ENCODE results near the gene PLEKHO2. TPM values are rescaled to one million over a fixed set of nuclear protein-coding genes. Genes with fewer than 3 reads are reported as not detected.

The PLEKHO2 gene, protein sequence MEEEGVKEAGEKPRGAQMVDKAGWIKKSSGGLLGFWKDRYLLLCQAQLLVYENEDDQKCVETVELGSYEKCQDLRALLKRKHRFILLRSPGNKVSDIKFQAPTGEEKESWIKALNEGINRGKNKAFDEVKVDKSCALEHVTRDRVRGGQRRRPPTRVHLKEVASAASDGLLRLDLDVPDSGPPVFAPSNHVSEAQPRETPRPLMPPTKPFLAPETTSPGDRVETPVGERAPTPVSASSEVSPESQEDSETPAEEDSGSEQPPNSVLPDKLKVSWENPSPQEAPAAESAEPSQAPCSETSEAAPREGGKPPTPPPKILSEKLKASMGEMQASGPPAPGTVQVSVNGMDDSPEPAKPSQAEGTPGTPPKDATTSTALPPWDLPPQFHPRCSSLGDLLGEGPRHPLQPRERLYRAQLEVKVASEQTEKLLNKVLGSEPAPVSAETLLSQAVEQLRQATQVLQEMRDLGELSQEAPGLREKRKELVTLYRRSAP
- total RNA-seq (2022; extraction: Qiagen RNA extraction), result 5.3 to 6.2 TPM (median 5.7 TPM) in 5 replicates

DNA sequence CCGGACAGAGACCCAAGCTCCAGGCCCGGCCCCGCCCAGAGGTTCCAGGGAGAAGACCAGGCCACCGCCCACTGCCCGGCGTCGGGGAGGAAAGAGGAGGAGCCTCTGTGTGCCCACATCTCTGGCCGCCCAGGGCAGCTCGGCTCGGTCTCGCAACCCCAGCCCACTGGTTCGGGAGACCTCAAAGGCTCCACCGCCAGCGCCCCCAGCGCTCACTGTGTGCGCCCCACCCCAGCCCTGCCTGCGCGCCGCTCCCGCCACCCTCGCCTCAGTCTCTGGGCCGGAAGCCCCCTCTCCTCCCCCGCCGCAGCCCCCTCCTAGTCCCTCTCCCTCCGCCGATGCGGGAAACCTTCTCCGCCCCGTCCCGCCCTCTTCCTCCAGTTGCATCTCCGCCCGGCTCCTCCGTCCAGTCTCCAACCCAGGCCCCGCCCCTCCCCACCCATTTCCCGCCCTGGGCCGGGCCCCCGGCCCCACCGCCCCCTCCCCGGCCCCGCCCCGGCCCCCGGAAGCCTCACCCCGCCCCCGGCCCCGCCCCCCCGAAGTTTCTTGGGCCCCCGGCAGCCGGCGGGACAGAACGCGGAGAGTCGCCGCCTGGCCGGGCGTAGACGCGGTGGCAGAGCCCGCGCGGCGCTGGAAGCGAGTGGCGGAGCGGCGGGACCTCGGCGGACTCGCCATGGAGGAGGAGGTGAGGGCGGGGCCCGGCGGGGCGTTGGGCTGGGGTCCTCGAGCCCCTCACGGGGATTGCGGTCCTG lies at the start of gene PLEKHO2:
TSS of gene PLEKHO2 (plus strand) at position 572 of the 752 bp plus-strand sequence. CDS start at position 674, 102 bp downstream.

DNA sequence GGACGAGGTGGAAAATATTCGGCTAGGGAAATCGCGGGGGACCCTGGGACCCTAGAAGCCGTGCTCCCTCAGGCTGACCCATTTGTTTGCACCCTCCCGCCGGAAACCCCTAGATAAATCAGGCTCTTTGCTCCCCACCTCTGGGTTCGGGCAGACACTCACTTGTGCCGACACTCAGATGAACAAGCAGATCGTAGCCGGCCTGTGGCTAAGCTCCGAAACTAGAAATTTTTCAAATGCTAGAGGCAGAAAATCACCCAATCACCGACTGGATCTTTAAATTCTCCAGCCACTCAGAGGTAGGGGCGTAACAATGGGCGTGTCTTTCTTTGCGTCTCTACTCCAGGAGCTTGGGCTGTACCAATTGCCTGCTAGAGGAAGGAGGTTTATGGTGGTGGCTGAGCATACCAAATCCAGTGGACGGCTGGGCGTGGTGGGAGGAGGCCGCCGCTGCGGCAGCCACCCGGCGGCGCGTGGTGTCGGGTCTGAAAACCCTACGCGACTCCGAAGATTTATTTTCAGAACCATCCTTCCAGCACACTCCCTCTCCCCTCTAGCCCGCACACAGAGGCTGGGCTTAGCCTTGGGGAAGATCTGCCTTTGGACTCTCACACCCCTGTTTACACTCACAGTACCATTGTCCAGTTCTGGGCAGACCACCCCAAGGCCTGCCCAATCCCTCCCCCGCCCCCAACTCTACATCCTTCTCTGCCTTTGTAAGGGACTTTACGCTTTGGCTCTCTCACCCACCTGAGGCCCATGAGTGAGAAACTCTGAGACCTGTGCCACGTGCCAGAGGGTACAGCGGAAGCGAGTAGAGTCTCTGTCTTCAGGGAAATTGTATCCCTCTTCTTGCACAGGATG lies 16.1 kb upstream of the PLEKHO2 start, which contains the start of gene PIF1:
TSS of gene PIF1 (minus strand) at position 217 of the 864 bp plus-strand sequence. CDS start 1,312 bp downstream, outside the sequence.

DNA sequence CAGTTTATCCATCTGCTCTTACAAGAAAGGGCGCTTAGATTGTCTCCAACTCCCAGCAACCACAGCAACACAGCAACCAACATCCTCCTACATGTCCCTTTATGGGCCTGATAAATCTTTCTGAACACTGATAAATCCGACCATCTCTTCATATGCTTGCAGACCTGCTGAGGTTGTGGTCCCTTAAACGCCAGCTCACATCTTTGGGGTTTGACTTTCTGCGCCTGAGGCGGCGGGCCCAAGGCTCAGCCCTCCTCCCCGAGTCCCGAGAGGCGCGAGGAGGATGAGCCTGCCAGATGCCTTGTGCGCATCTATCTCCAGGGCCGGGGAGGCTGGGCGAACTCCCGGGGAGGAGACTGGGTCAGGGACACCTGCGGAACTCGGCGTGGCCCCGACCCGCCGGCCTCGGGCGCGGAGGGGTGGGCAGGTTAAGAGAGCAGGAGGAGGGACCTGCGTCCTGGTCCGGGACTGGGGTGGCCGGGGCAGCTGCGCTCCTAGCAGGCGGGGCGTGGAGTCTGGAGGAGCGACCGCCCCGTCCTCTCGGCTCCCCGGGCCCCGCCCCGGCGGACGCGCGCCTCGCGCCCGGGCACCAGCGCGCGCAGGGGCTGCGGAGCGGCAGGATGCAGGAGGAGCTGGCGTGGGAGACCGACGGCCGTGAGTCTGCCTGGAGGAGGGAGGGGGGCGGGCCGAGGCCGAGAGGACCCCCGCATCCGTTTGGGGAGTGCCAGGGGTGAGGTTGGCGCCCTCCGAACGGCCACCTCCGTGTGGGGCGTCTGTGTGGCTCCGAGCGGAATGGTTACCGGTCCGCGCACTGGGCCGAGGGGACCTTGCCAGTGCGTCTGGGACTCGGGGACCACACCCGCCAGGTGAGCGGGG lies 69.8 kb downstream of the PLEKHO2 start, which contains the start of gene ANKDD1A:
TSS of gene ANKDD1A (plus strand) at position 592 of the 876 bp plus-strand sequence. CDS start at position 621, 29 bp downstream.

Other genes with a start within 250 kb of the PLEKHO2 start
- gene RBPMS2, start 66.3 kb upstream of the PLEKHO2 start, total RNA-seq (2022; extraction: Qiagen RNA extraction), result 6.5 to 9.6 TPM (median 8.9 TPM) in 5 replicates
- gene PIF1, start 16.3 kb upstream of the PLEKHO2 start, total RNA-seq (2022; extraction: Qiagen RNA extraction), result 12.6 to 23.0 TPM (median 19.2 TPM) in 5 replicates
- gene ANKDD1A, start 70.0 kb downstream of the PLEKHO2 start, total RNA-seq (2022; extraction: Qiagen RNA extraction), result 1.5 to 2.0 TPM (median 1.6 TPM) in 5 replicates
- 120 to 134 TPM (median 125 TPM) in 5 replicates for gene SPG21, start 148.0 kb downstream of the PLEKHO2 start, total RNA-seq (2022; extraction: Qiagen RNA extraction)
- gene MTFMT, start 187.7 kb downstream of the PLEKHO2 start, total RNA-seq (2022; extraction: Qiagen RNA extraction), result 25.0 to 28.1 TPM (median 26.6 TPM) in 5 replicates
- gene SLC51B, start 203.5 kb downstream of the PLEKHO2 start, total RNA-seq (2022; extraction: Qiagen RNA extraction), result 11.4 to 16.4 TPM (median 12.7 TPM) in 5 replicates
- 0.06 to 0.16 TPM (median 0.12 TPM) in 5 replicates for gene RASL12, start 226.1 kb downstream of the PLEKHO2 start, total RNA-seq (2022; extraction: Qiagen RNA extraction)
- gene KBTBD13, start 234.8 kb downstream of the PLEKHO2 start, total RNA-seq (2022; extraction: Qiagen RNA extraction), result not detected in 5 replicates

All from A549 treated with CORT108297 at 1 μM for 4 hours (cell line).